Stomach (tissue), 4 donors: ENCODE data around the gene ADAMTS10.

ENCODE experiments used
- CTCF ChIP-seq, 7 experiments: fragments of 450-650 bp in 4 of 7; fragments of 200-600 bp in 3 of 7; sonication (generic) in 3 of 7; IDR thresholded peaks; one replicate each; pipeline ENCODE4 v1.5.1; 2016 to 2019; ENCODE audit warnings: antibody characterized with exemption in 7 of 7, control low read depth in 2 of 7, mild to moderate bottlenecking in 1 of 7
- EP300 ChIP-seq: sonication (generic); formaldehyde crosslinking; IDR thresholded peaks from one replicate; pipeline ENCODE4 v1.6.1; 2017; ENCODE audit warnings: antibody characterized with exemption
- POLR2A ChIP-seq, 4 donors: fragments of 450-650 bp; IDR thresholded peaks; one replicate each; pipeline ENCODE4 v1.6.1; 2016; ENCODE audit warnings: antibody characterized with exemption in 4 of 4, control low read depth in 2 of 4, mild to moderate bottlenecking in 1 of 4, moderate library complexity in 1 of 4

GRCh38 chr19:8577741-8578140 lies 32.8 kb downstream of the ADAMTS10 start:
- TF ChIP-seq CTCF (IDR thresholded peaks at IDR 0.05) (no peak), EP300 (no peak), POLR2A (IDR thresholded peaks at IDR 0.05) (no peak)
